HepG2 (cell line): ENCODE results near the gene SNX3. TPM values are rescaled to one million over a fixed set of nuclear protein-coding genes. Genes with fewer than 3 reads are reported as not detected.
A peak's percentile ranks its signal among the peaks of the same experiment; 100 is the strongest.

ENCODE experiments used
- ATF1 ChIP-seq: IDR thresholded peaks from 2 replicates; pipeline ENCODE4 v1.6.1; 2016; ENCODE audit warnings: mild to moderate bottlenecking, control low read depth
- ATRX ChIP-seq: sonication (generic); formaldehyde crosslinking; IDR thresholded peaks from 2 replicates; pipeline ENCODE4 v1.4.0; 2020; ENCODE audit warnings: missing genetic modification reagents, borderline replicate concordance
- DMTF1 ChIP-seq: sonication (generic); formaldehyde crosslinking; IDR thresholded peaks from 2 replicates; pipeline ENCODE4 v1.4.0; 2020; ENCODE audit warnings: mild to moderate bottlenecking, missing genetic modification reagents
- GLI4 ChIP-seq: sonication (generic); formaldehyde crosslinking; IDR thresholded peaks from 2 replicates; pipeline ENCODE4 v1.5.1; 2020; ENCODE audit warnings: missing genetic modification reagents, mild to moderate bottlenecking, moderate library complexity, borderline replicate concordance
- HOXA5 ChIP-seq: sonication (generic); formaldehyde crosslinking; IDR thresholded peaks from 2 replicates; pipeline ENCODE4 v1.4.0; 2020; ENCODE audit warnings: missing genetic modification reagents
- KAT8 ChIP-seq: IDR thresholded peaks from 2 replicates; pipeline ENCODE4 v1.6.1; 2016; ENCODE audit warnings: missing genetic modification reagents, missing compliant biosample characterization
- KMT2B ChIP-seq: IDR thresholded peaks from 2 replicates; pipeline ENCODE4 v1.6.1; 2016; ENCODE audit warnings: missing genetic modification reagents, missing compliant biosample characterization
- MLLT10 ChIP-seq: sonication (generic); formaldehyde crosslinking; IDR thresholded peaks from 2 replicates; pipeline ENCODE4 v1.4.0; 2020; ENCODE audit warnings: missing genetic modification reagents
- NBN ChIP-seq: fragments of 450-650 bp; conservative IDR thresholded peaks from 2 replicates; pipeline ENCODE4 v1.6.1; 2017
- NCOA2 ChIP-seq: sonication (generic); formaldehyde crosslinking; IDR thresholded peaks from 2 replicates; pipeline ENCODE4 v1.8.0; 2022; ENCODE audit warnings: inconsistent platforms
- NFRKB ChIP-seq: fragments of 450-650 bp; IDR thresholded peaks from 2 replicates; pipeline ENCODE4 v1.6.1; 2017
- ONECUT2 ChIP-seq: sonication (generic); formaldehyde crosslinking; IDR thresholded peaks from 2 replicates; pipeline ENCODE4 v1.4.0; 2020; ENCODE audit warnings: missing genetic modification reagents
- RAD51 ChIP-seq: fragments of 450-650 bp; IDR thresholded peaks from 2 replicates; pipeline ENCODE4 v1.6.1; 2016; ENCODE audit warnings: borderline replicate concordance
- REPIN1 ChIP-seq: sonication (generic); formaldehyde crosslinking; IDR thresholded peaks from 2 replicates; pipeline ENCODE4 v1.8.0; 2022; ENCODE audit warnings: missing genetic modification reagents, low read depth, mild to moderate bottlenecking, borderline replicate concordance
- RFXANK ChIP-seq: IDR thresholded peaks from 2 replicates; pipeline ENCODE4 v1.6.1; 2016
- TBL1XR1 ChIP-seq: fragments of 150-350 bp; IDR thresholded peaks from 2 replicates; pipeline ENCODE4 v1.6.1; 2014; ENCODE audit warnings: borderline replicate concordance, low read length; ENCODE audit not compliant: partially characterized antibody
- XRCC5 ChIP-seq: fragments of 200-400 bp; formaldehyde crosslinking; optimal IDR thresholded peaks from 2 replicates; pipeline ENCODE3; 2017; ENCODE audit warnings: mild to moderate bottlenecking, low read length
- ZNF331 ChIP-seq: sonication (generic); formaldehyde crosslinking; IDR thresholded peaks from 2 replicates; pipeline ENCODE4 v1.4.0; 2020; ENCODE audit warnings: missing genetic modification reagents
- ZNF414 ChIP-seq: sonication (generic); formaldehyde crosslinking; IDR thresholded peaks from 2 replicates; pipeline ENCODE4 v1.5.0; 2020; ENCODE audit warnings: missing genetic modification reagents
- ZNF724P ChIP-seq: sonication (generic); formaldehyde crosslinking; IDR thresholded peaks from 2 replicates; pipeline ENCODE4 v1.8.0; 2022; ENCODE audit warnings: missing genetic modification reagents, borderline replicate concordance
- ZSCAN30 ChIP-seq: sonication (generic); formaldehyde crosslinking; IDR thresholded peaks from 2 replicates; pipeline ENCODE4 v1.5.0; 2020; ENCODE audit warnings: mild to moderate bottlenecking, missing genetic modification reagents
- polyA plus RNA-seq, 8 experiments: library from polyadenylated mRNA; depleted of rRNA in 3 of 8; stranded (reverse) in 7 of 8; unstranded in 1 of 8; fragments of >200 nt; fragmentation: Illumina TruSeq in 4 of 8; extraction: Trizol in 4 of 8; gene quantifications; 2 replicates each; pipeline versions ENCODE4 v1.2.1 to v1.2.3, GENCODE V29; 2011 to 2016; ENCODE audit warnings: low read depth in 4 of 8, missing spikeins in 1 of 8, mixed read lengths in 1 of 8; ENCODE audit not compliant: insufficient read depth in 1 of 8
- total RNA-seq, 5 experiments: library from RNA; depleted of rRNA; stranded (reverse); fragments of >200 nt; fragmentation: Illumina TruSeq; extraction: Trizol; gene quantifications; 2 replicates each; pipeline ENCODE4 v1.2.3, GENCODE V29; 2016; ENCODE audit warnings: low read depth in 1 of 5
- TF ChIP-seq, protein P1 (sequence below): sonication (generic); formaldehyde crosslinking; IDR thresholded peaks from 2 replicates; pipeline ENCODE4 v1.4.0; 2020; ENCODE audit warnings: mild to moderate bottlenecking, missing genetic modification reagents
- TF ChIP-seq, protein P2 (sequence below): sonication (generic); formaldehyde crosslinking; IDR thresholded peaks from 2 replicates; pipeline ENCODE4 v1.5.1; 2020; ENCODE audit warnings: mild to moderate bottlenecking, moderate library complexity, missing genetic modification reagents
- TF ChIP-seq, protein P3 (sequence below): sonication (generic); formaldehyde crosslinking; IDR thresholded peaks from 2 replicates; pipeline ENCODE4 v1.4.0; 2020; ENCODE audit warnings: missing genetic modification reagents
- TF ChIP-seq, protein P4 (sequence below): IDR thresholded peaks from 2 replicates; pipeline ENCODE4 v1.6.1; 2016; ENCODE audit warnings: missing compliant biosample characterization, missing genetic modification reagents, borderline replicate concordance

The SNX3 gene
- total and polyA plus RNA-seq, 2 of the 13 experiments (the other 11 are each of a cell fraction or from before 2014, with no cell fraction given): 84.9 to 226 TPM

DNA sequence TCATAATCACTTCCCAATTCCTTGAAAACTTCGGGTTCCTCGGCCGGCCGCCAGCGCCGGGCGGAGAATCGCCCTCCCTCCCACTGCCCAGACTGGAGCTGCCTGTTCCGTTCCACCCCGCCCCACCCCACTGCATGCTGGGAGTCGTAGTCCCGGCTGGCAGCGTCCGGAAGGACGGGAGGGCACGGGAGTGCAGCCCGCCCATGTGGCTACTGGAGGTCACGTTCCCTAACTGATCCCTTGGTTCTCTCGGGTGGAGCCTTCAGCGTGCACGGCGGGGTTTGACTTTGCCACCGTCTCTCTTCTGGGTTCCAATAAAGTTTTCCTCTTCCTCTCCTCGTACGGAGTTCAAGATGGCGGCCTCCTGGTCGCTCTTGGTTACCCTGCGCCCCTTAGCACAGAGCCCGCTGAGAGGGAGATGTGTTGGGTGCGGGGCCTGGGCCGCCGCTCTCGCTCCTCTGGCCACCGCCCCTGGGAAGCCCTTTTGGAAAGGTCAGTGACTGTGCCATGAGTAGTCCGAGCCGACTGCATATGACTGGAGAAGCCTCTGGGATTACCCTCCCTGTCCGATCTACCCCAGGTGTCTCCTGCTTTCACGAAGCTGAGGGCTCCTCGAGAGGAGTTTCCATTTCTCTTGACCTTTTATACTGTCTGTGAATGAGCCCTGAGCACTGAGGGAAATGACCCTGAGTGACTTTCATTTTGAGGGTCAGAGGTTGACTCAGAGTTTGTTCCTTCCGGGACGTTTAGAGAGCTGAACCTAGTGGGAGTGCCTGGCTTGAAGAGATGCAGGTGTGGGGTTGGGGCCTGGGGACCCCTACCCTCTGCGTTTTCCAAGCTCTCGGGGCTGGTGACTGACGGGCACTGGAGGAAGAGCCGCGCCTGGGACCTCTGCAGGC, 34.1 kb upstream of the SNX3 start, which contains the start of gene AFG1L (continued):
- TF ChIP-seq ZNF331: peak; percentile 35; the same call in 1 of the 2 replicates
- TF ChIP-seq NCOA2 (CRISPR knock-in tag): peak; percentile 53; the same call in 1 of the 2 replicates
- no peak for TF ChIP-seq NBN
- 0 out of 2 replicates have a peak, but pooled peaks have one; percentile 10 for TF ChIP-seq ONECUT2 (CRISPR knock-in tag)
- TF ChIP-seq ZSCAN30: no peak
- TF ChIP-seq RAD51: no peak
- peak; percentile 77 for TF ChIP-seq NFRKB
- TF ChIP-seq XRCC5: no peak
- TF ChIP-seq, protein P1, sequence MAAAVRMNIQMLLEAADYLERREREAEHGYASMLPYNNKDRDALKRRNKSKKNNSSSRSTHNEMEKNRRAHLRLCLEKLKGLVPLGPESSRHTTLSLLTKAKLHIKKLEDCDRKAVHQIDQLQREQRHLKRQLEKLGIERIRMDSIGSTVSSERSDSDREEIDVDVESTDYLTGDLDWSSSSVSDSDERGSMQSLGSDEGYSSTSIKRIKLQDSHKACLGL (CRISPR knock-in tag): peak; percentile 91; the same call in 1 of the 2 replicates
- 0 out of 2 replicates have a peak, but pooled peaks have one; percentile 49 for TF ChIP-seq MLLT10 (CRISPR knock-in tag)
- TF ChIP-seq KMT2B (CRISPR knock-in tag): peak; percentile 79
- TF ChIP-seq HOXA5 (CRISPR knock-in tag): peak; percentile 82; the same call in 1 of the 2 replicates
- TF ChIP-seq REPIN1 (CRISPR knock-in tag): peak; percentile 80
- TF ChIP-seq KAT8: peak; percentile 80
- TF ChIP-seq, protein P2, sequence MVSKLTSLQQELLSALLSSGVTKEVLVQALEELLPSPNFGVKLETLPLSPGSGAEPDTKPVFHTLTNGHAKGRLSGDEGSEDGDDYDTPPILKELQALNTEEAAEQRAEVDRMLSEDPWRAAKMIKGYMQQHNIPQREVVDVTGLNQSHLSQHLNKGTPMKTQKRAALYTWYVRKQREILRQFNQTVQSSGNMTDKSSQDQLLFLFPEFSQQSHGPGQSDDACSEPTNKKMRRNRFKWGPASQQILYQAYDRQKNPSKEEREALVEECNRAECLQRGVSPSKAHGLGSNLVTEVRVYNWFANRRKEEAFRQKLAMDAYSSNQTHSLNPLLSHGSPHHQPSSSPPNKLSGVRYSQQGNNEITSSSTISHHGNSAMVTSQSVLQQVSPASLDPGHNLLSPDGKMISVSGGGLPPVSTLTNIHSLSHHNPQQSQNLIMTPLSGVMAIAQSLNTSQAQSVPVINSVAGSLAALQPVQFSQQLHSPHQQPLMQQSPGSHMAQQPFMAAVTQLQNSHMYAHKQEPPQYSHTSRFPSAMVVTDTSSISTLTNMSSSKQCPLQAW (CRISPR knock-in tag): peak; percentile 75
- peak; percentile 83; the same call in 1 of the 2 replicates for TF ChIP-seq ZNF414 (CRISPR knock-in tag)
- no peak for TF ChIP-seq ATRX (CRISPR knock-in tag)
- 0 out of 2 replicates have a peak, but pooled peaks have one; percentile 73 for TF ChIP-seq ZNF724P (CRISPR knock-in tag)
- no peak for TF ChIP-seq RFXANK (CRISPR knock-in tag)
- no peak for TF ChIP-seq TBL1XR1
- TF ChIP-seq, protein P3, sequence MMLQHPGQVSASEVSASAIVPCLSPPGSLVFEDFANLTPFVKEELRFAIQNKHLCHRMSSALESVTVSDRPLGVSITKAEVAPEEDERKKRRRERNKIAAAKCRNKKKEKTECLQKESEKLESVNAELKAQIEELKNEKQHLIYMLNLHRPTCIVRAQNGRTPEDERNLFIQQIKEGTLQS (CRISPR knock-in tag): no peak
- TF ChIP-seq ATF1 (CRISPR knock-in tag): peak; percentile 64
- no peak for TF ChIP-seq GLI4 (CRISPR knock-in tag)
- TF ChIP-seq, protein P4, sequence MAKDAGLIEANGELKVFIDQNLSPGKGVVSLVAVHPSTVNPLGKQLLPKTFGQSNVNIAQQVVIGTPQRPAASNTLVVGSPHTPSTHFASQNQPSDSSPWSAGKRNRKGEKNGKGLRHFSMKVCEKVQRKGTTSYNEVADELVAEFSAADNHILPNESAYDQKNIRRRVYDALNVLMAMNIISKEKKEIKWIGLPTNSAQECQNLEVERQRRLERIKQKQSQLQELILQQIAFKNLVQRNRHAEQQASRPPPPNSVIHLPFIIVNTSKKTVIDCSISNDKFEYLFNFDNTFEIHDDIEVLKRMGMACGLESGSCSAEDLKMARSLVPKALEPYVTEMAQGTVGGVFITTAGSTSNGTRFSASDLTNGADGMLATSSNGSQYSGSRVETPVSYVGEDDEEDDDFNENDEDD: peak; percentile 49; the same call in 1 of the 2 replicates
- no peak for TF ChIP-seq DMTF1 (CRISPR knock-in tag)
